Measurements from ENCODE around the gene SOBP.

SOBP gene

DNA sequence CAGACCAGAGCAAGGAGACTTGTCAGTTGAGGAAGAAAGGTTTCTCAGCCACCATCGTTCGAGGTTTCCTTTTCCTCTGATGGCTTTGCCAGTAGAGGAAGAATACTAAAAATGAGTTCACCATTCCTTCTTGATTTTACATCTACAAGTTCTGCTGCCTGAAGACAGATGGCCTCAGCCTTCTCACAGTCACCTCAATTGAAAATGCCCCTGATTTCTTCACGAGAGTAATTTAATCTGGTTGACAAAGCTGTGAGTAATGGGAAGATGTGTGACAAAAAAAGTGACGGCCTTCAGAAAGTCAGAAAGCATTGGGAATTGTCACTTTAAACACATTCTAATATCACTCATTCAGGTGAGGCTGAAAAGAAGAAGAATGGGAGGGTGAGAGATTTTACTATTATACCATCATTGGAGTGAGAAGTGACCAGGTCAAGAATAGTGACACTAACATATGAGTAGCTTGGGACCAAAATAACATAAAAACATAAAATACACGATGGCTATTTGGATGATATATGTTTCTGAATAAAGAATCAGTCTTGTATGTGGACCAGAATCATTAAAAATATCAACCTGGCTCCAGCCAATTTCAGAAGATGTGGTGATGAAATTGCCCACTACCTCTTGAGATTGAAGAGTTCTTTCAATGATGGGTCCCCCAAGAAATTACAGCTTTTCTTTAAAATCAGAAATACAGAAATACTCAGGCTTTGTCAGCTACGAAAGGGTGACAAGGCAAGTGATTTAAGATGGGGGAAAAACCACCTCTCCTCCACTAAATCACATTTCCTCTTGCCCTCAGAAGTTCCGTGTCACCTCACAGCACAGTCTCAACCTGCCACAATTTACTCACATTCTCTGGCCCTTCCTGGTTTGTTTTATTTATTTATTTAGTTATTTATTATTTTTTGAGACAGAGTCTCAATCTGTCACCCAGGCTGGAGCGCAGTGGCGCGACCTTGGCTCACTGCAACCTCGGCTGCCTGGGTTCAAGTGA, 147.7 kb downstream of the SOBP start:
- DNase-seq (no peak), ATAC-seq (ENCODE audit: insufficient read depth, low read depth) (no peak)
- H3K9me3 ChIP-seq (ENCODE audit: insufficient read depth, low read length, severe bottlenecking), result no peaks in the 10 kb centered on the region
- TF ChIP-seq, protein P1, sequence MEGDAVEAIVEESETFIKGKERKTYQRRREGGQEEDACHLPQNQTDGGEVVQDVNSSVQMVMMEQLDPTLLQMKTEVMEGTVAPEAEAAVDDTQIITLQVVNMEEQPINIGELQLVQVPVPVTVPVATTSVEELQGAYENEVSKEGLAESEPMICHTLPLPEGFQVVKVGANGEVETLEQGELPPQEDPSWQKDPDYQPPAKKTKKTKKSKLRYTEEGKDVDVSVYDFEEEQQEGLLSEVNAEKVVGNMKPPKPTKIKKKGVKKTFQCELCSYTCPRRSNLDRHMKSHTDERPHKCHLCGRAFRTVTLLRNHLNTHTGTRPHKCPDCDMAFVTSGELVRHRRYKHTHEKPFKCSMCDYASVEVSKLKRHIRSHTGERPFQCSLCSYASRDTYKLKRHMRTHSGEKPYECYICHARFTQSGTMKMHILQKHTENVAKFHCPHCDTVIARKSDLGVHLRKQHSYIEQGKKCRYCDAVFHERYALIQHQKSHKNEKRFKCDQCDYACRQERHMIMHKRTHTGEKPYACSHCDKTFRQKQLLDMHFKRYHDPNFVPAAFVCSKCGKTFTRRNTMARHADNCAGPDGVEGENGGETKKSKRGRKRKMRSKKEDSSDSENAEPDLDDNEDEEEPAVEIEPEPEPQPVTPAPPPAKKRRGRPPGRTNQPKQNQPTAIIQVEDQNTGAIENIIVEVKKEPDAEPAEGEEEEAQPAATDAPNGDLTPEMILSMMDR (IDR thresholded peaks at IDR 0.05; ENCODE audit: borderline replicate concordance, extremely low read depth, low read length, poor library complexity, severe bottlenecking), result no peak
- no peak for TF ChIP-seq EZH2 (IDR thresholded peaks at IDR 0.05; ENCODE audit: borderline replicate concordance, low read depth, low read length, severe bottlenecking)
- H4K20me1 ChIP-seq (ENCODE audit: insufficient read depth, low read length), result no peaks in the 10 kb centered on the region
- H3K79me2 ChIP-seq (ENCODE audit: insufficient read depth, low read length), result no peaks in the 10 kb centered on the region
- H3K9ac ChIP-seq (ENCODE audit: low read depth, low read length), result no peak overlapping the region
- no peak overlapping the region for H3K4me2 ChIP-seq (ENCODE audit: insufficient read depth, low read length)
- H3K27me3 ChIP-seq (ENCODE audit: insufficient read depth, low read length, poor library complexity), result no peaks in the 10 kb centered on the region
- peaks cover 25% of the 10 kb centered on the region for H3K36me3 ChIP-seq (ENCODE audit: insufficient read depth, low read length)
- no peaks in the 10 kb centered on the region for H3K4me1 ChIP-seq (ENCODE audit: insufficient read depth, low read length)
- H3K27ac ChIP-seq (ENCODE audit: low read length), result no peak overlapping the region
- H2AFZ ChIP-seq (ENCODE audit: low read depth, low read length), result no peak overlapping the region
- H3K4me3 ChIP-seq (ENCODE audit: low read depth in 1 of 2, low read length in 2 of 2), result no peak overlapping the region

DNA sequence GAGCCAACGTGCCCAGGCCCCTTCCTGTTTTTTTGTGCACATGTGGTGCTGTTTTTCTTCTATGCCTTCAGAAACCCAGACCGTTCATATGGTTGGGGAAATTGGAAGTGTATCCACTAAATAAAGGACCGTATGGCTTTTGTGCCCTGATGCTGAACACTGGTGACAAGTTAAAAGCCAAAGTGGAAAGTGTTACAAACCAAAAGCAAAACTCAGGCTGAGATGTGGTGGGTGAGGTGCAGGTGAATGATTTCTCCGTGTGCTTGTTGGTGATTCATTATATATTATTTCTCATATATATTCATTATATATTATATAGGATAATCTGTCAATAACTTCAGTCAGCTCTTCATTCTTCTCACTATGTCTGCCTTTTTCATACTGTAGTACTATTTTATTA, 148.6 kb downstream of the SOBP start:
- no peaks in the 10 kb centered on the region for H4K20me1 ChIP-seq (ENCODE audit: insufficient read depth, low read length)
- no peak overlapping the region for H3K9ac ChIP-seq (ENCODE audit: low read depth, low read length)
- no peak overlapping the region for H2AFZ ChIP-seq (ENCODE audit: low read depth, low read length)
- H3K36me3 ChIP-seq (ENCODE audit: insufficient read depth, low read length), result peaks cover 23% of the 10 kb centered on the region
- TF ChIP-seq, protein P1 (IDR thresholded peaks at IDR 0.05; ENCODE audit: borderline replicate concordance, extremely low read depth, low read length, poor library complexity, severe bottlenecking), result no peak
- no peak for TF ChIP-seq EZH2 (IDR thresholded peaks at IDR 0.05; ENCODE audit: borderline replicate concordance, low read depth, low read length, severe bottlenecking)
- no peaks in the 10 kb centered on the region for H3K9me3 ChIP-seq (ENCODE audit: insufficient read depth, low read length, severe bottlenecking)
- no peak for DNase-seq
- ATAC-seq (ENCODE audit: insufficient read depth, low read depth), result no peak
- H3K4me3 ChIP-seq (ENCODE audit: low read depth in 1 of 2, low read length in 2 of 2), result no peak overlapping the region
- no peaks in the 10 kb centered on the region for H3K79me2 ChIP-seq (ENCODE audit: insufficient read depth, low read length)
- no peaks in the 10 kb centered on the region for H3K27me3 ChIP-seq (ENCODE audit: insufficient read depth, low read length, poor library complexity)
- H3K27ac ChIP-seq (ENCODE audit: low read length), result no peak overlapping the region
- H3K4me2 ChIP-seq (ENCODE audit: insufficient read depth, low read length), result no peak overlapping the region
- no peaks in the 10 kb centered on the region for H3K4me1 ChIP-seq (ENCODE audit: insufficient read depth, low read length)

DNA sequence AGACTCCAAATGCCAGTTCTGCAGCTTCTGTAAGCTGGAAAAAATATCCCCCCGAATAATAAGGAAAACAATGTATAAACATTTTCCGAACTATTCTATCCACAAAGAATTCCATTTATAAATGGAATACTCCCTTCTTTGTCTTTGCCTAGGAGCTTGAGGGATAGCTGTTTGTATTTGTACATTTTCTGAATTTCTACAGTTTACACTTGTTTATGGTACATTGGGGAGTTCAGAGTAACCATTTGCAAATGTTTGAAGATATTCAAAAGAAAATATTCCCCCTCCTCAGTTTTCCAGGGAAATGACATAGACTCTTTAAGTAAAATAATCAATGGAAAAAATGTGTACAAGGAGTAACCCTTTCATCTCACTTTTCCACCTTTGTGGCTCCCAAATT, 149.6 kb downstream of the SOBP start:
- no peaks in the 10 kb centered on the region for H4K20me1 ChIP-seq (ENCODE audit: insufficient read depth, low read length)
- no peak overlapping the region for H3K27ac ChIP-seq (ENCODE audit: low read length)
- H3K4me3 ChIP-seq (ENCODE audit: low read depth in 1 of 2, low read length in 2 of 2), result no peak overlapping the region
- H2AFZ ChIP-seq (ENCODE audit: low read depth, low read length), result no peak overlapping the region
- H3K4me1 ChIP-seq (ENCODE audit: insufficient read depth, low read length), result no peaks in the 10 kb centered on the region
- no peaks in the 10 kb centered on the region for H3K27me3 ChIP-seq (ENCODE audit: insufficient read depth, low read length, poor library complexity)
- H3K9ac ChIP-seq (ENCODE audit: low read depth, low read length), result no peak overlapping the region
- H3K36me3 ChIP-seq (ENCODE audit: insufficient read depth, low read length), result peaks cover 18% of the 10 kb centered on the region
- H3K9me3 ChIP-seq (ENCODE audit: insufficient read depth, low read length, severe bottlenecking), result no peaks in the 10 kb centered on the region
- TF ChIP-seq EZH2 (IDR thresholded peaks at IDR 0.05; ENCODE audit: borderline replicate concordance, low read depth, low read length, severe bottlenecking), result no peak
- DNase-seq (no peak), ATAC-seq (ENCODE audit: insufficient read depth, low read depth) (no peak)
- H3K4me2 ChIP-seq (ENCODE audit: insufficient read depth, low read length), result no peak overlapping the region
- no peaks in the 10 kb centered on the region for H3K79me2 ChIP-seq (ENCODE audit: insufficient read depth, low read length)

DNA sequence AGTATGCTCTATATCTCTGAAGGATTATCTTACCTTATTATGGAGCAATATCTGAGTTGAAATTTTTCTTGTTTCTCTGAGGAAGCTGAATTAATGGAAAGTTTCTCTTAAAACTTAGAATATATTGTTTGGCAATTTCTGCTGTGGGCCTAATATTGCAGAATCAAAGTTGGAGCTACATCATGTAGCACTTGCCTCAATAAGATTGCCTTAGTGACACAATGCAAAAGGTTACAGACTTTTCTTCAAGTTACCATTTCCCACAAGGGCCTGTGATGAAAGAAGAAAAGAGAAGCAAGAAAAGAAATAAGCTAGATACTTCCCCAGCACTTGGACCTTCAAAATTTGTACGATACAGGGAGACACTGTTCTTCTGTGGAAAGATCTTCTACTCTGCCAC, 151.2 kb downstream of the SOBP start:
- DNase-seq (no peak), ATAC-seq (ENCODE audit: insufficient read depth, low read depth) (no peak)
- Histone ChIP-seq H3K9ac (ENCODE audit: low read depth, low read length) (no peak overlapping the region), H3K4me1 (ENCODE audit: insufficient read depth, low read length) (no peaks in the 10 kb centered on the region), H3K27ac (ENCODE audit: low read length) (no peak overlapping the region), H3K4me2 (ENCODE audit: insufficient read depth, low read length) (no peak overlapping the region), H3K27me3 (ENCODE audit: insufficient read depth, low read length, poor library complexity) (no peaks in the 10 kb centered on the region), H3K9me3 (ENCODE audit: insufficient read depth, low read length, severe bottlenecking) (no peaks in the 10 kb centered on the region), H4K20me1 (ENCODE audit: insufficient read depth, low read length) (no peaks in the 10 kb centered on the region), H3K4me3 (ENCODE audit: low read depth in 1 of 2, low read length in 2 of 2) (no peak overlapping the region), H3K36me3 (ENCODE audit: insufficient read depth, low read length) (peaks cover 7% of the 10 kb centered on the region), H3K79me2 (ENCODE audit: insufficient read depth, low read length) (no peaks in the 10 kb centered on the region), H2AFZ (ENCODE audit: low read depth, low read length) (no peak overlapping the region)
- TF ChIP-seq EZH2 (IDR thresholded peaks at IDR 0.05; ENCODE audit: borderline replicate concordance, low read depth, low read length, severe bottlenecking), result no peak
- TF ChIP-seq, protein P1 (IDR thresholded peaks at IDR 0.05; ENCODE audit: borderline replicate concordance, extremely low read depth, low read length, poor library complexity, severe bottlenecking), result no peak
